Measurements from ENCODE around the gene HPGD. TPM values are rescaled to one million over a fixed set of nuclear protein-coding genes. Genes with fewer than 3 reads are reported as not detected.
"Not testable (repeated sequence)": the region's sequence is repeated elsewhere in the genome, so short reads cannot be mapped to it uniquely, and the experiment has no call there.

The HPGD gene
- total RNA-seq, 2 experiments from 2014 or later = 3.0 to 3.4 TPM

- DNase-seq = no peak
- no peaks in the 10 kb centered on the region for H3K4me1 Mint-ChIP-seq (ENCODE audit: low read depth)
- no peak overlapping the region for H3K4me3 Mint-ChIP-seq
- no peak overlapping the region for H3K27ac Mint-ChIP-seq
- no peaks in the 10 kb centered on the region for H3K9me3 Mint-ChIP-seq
- intact Hi-C loops (cut with micrococcal nuclease) = no loop called here
- H3K27me3 Mint-ChIP-seq = no peaks in the 10 kb centered on the region
- POLR2A ChIA-PET = no interaction called here
- H3K36me3 Mint-ChIP-seq = no peaks in the 10 kb centered on the region
- CTCF ChIA-PET = no interaction called here
Measured at GRCh38 chr4:174490451-174490961, 31.8 kb downstream of the HPGD start.

DNA sequence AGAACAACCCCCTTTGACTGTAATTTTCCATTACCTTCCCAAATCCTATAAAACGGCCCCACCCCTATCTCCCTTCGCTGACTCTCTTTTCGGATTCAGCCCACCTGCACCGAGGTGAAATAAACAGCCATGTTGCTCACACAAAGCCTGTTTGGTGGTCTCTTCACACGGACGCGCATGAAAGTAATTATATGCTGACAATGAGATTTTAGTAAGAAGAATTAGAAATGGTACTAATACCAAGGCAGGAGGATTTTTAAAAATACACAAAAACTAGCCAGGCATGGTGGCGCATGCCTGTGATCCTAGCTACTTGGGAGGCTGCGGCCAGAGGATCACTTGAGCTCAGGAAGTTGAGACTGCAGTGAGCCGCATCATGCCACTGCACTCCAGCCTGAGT, 33.9 kb downstream of the HPGD start:
- CTCF ChIA-PET; DNase-seq; H3K36me3 Mint-ChIP-seq; H3K4me1 Mint-ChIP-seq (ENCODE audit: low read depth); H3K27me3 Mint-ChIP-seq; H3K9me3 Mint-ChIP-seq; POLR2A ChIA-PET; H3K4me3 Mint-ChIP-seq; intact Hi-C loops (cut with micrococcal nuclease); H3K27ac Mint-ChIP-seq: not testable (repeated sequence)

DNA sequence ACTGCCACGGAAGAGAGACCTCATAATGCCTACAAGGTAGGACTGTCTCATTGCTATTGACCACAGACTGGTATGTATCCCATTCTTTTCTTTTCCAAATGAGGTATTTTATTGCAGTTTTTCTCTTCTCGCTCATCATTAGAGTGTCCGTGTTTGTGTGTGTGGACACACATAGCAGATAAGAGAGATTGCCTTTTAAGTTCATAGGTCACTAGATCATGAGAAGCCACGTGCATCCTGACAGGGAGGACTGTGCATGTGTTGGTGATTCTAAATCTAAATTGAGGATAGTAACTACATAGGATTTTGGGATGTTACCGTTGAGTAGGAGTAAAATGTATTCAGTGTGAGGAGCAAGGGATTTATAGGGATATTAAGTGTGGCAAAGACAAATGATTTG, 37.3 kb downstream of the HPGD start:
- H3K36me3 Mint-ChIP-seq = no peaks in the 10 kb centered on the region
- peaks cover 2% of the 10 kb centered on the region for H3K9me3 Mint-ChIP-seq
- CTCF ChIA-PET = no interaction called here
- H3K27ac Mint-ChIP-seq = no peak overlapping the region
- no peak overlapping the region for H3K4me3 Mint-ChIP-seq
- no peaks in the 10 kb centered on the region for H3K27me3 Mint-ChIP-seq
- intact Hi-C loops (cut with micrococcal nuclease) = no loop called here
- H3K4me1 Mint-ChIP-seq (ENCODE audit: low read depth) = no peaks in the 10 kb centered on the region
- POLR2A ChIA-PET = no interaction called here
- DNase-seq = no peak

GRCh38 chr4:174483792-174484191, 38.5 kb downstream of the HPGD start:
- no peaks in the 10 kb centered on the region for H3K36me3 Mint-ChIP-seq
- no peaks in the 10 kb centered on the region for H3K4me1 Mint-ChIP-seq (ENCODE audit: low read depth)
- POLR2A ChIA-PET = no interaction called here
- no peaks in the 10 kb centered on the region for H3K27me3 Mint-ChIP-seq
- no peak overlapping the region for H3K27ac Mint-ChIP-seq
- intact Hi-C loops (cut with micrococcal nuclease) = no loop called here
- no peak for DNase-seq
- H3K4me3 Mint-ChIP-seq = no peak overlapping the region
- CTCF ChIA-PET = no interaction called here
- H3K9me3 Mint-ChIP-seq = peaks cover 2% of the 10 kb centered on the region

- Mint-ChIP-seq H3K4me1 (ENCODE audit: low read depth) (no peaks in the 10 kb centered on the region), H3K9me3 (peaks cover 2% of the 10 kb centered on the region), H3K27ac (no peak overlapping the region), H3K4me3 (no peak overlapping the region), H3K36me3 (no peaks in the 10 kb centered on the region), H3K27me3 (peaks cover 2% of the 10 kb centered on the region)
- no peak for DNase-seq
- ChIA-PET CTCF (no interaction called here), POLR2A (no interaction called here)
- intact Hi-C loops (cut with micrococcal nuclease) = no loop called here
Measured at GRCh38 chr4:174479140-174479539, 43.1 kb downstream of the HPGD start.

DNA sequence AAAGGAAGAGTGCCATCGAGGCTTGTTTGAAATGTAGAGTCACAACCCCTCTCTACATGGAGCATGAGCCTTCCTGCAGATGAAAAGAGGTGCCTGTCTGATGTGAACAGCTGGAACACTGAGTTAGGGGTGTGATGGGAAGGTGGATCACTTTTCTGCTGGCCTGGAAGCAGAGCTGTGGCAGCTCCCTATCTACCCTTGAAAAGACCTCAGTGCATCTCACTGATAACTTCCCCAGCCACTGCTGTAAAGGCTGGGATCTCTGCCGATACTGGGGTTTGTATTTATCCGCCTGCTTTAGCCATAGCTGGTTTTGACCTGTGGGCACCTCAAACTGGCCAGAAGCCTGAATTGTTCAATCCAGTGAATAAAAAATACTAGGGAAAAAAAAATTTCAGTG, 46.8 kb downstream of the HPGD start:
- Mint-ChIP-seq H3K4me1 (ENCODE audit: low read depth) (no peaks in the 10 kb centered on the region), H3K27me3 (peaks cover 2% of the 10 kb centered on the region), H3K36me3 (no peaks in the 10 kb centered on the region), H3K9me3 (no peaks in the 10 kb centered on the region), H3K27ac (no peak overlapping the region), H3K4me3 (no peak overlapping the region)
- CTCF ChIA-PET = no interaction called here
- POLR2A ChIA-PET = no interaction called here
- intact Hi-C loops (cut with micrococcal nuclease) = no loop called here
- DNase-seq = no peak

DNA sequence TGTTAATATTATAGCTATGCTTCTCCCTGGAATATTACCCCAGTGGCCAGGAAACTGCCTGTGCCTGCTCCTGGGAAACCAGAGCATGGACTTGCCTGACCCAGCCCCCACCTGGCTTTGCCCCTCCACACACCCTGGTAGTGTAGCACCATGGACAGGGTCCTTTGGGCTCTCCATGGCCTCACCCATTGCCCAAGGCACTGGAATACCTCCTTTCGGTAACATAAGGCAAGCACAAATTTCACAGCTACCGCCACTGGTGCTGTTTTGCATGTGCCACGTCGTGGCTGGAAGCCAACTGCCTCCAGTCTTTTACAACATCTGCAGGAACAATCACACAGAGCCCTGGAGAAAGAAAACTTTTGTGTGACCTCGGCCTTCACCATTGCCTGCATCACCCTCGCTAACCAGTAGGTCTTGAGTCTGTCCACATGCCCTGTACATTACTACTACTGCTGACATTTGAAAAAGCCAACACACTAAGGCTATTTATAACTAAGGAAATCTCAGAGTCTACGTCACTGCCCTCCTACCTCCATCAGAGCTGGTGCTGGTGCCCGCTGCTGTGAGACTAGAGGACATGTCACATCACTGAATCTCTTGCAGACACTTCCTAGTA, 47.7 kb downstream of the HPGD start:
- ChIA-PET POLR2A (no interaction called here), CTCF (no interaction called here)
- no peaks in the 10 kb centered on the region for H3K4me1 Mint-ChIP-seq (ENCODE audit: low read depth)
- H3K4me3 Mint-ChIP-seq = no peak overlapping the region
- DNase-seq = no peak
- H3K9me3 Mint-ChIP-seq = no peaks in the 10 kb centered on the region
- intact Hi-C loops (cut with micrococcal nuclease) = no loop called here
- H3K27me3 Mint-ChIP-seq = peaks cover 2% of the 10 kb centered on the region
- H3K36me3 Mint-ChIP-seq = no peaks in the 10 kb centered on the region
- H3K27ac Mint-ChIP-seq = no peak overlapping the region

DNA sequence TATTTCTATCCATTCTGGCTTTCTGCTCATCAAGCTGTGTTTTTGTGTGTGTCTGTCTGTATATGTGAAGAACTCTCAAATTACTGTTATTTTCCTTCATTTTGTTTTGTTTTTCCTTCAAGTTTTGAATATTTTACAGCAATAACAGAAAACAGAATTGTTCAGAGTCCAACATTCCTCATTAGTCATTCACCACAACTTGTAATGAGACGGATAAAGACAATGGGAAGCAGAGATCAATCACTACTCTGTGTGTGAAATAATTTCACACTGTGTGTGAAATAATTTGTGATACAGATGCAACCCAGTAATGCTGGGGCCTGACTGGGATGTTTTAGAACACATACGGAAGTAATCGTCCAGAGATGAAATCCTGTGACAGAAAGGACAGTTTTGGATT, 55.2 kb downstream of the HPGD start:
- peaks cover 4% of the 10 kb centered on the region for H3K27me3 Mint-ChIP-seq
- H3K4me1 Mint-ChIP-seq (ENCODE audit: low read depth) = no peaks in the 10 kb centered on the region
- POLR2A ChIA-PET = no interaction called here
- no peak overlapping the region for H3K4me3 Mint-ChIP-seq
- H3K36me3 Mint-ChIP-seq = no peaks in the 10 kb centered on the region
- CTCF ChIA-PET = no interaction called here
- no peak for DNase-seq
- peaks cover 5% of the 10 kb centered on the region for H3K9me3 Mint-ChIP-seq
- H3K27ac Mint-ChIP-seq = no peak overlapping the region
- intact Hi-C loops (cut with micrococcal nuclease) = no loop called here

DNA sequence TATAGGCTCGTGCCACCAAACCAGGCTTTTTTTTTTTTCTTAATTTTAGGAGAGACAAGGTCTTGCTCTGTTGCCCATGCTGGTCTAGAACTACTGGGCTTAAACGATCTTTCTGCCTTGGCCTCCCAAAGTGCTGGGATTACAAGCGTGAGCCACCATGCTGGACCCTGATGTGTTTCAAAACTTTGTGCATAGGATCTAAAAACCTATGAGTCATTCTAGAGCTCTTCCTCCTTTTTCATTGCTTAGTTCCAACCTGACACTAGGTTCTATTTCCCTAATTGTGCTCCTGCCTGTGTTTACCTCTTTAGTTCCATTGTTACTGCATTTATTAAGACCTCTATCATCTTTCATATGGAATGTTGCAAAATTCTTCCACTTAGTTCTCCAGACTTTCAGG, 57.3 kb downstream of the HPGD start:
- Mint-ChIP-seq H3K4me1 (ENCODE audit: low read depth) (no peaks in the 10 kb centered on the region), H3K36me3 (no peaks in the 10 kb centered on the region), H3K27me3 (peaks cover 4% of the 10 kb centered on the region), H3K27ac (no peak overlapping the region), H3K9me3 (peaks cover 5% of the 10 kb centered on the region), H3K4me3 (no peak overlapping the region)
- ChIA-PET CTCF (no interaction called here), POLR2A (no interaction called here)
- DNase-seq = no peak
- intact Hi-C loops (cut with micrococcal nuclease) = no loop called here

DNA sequence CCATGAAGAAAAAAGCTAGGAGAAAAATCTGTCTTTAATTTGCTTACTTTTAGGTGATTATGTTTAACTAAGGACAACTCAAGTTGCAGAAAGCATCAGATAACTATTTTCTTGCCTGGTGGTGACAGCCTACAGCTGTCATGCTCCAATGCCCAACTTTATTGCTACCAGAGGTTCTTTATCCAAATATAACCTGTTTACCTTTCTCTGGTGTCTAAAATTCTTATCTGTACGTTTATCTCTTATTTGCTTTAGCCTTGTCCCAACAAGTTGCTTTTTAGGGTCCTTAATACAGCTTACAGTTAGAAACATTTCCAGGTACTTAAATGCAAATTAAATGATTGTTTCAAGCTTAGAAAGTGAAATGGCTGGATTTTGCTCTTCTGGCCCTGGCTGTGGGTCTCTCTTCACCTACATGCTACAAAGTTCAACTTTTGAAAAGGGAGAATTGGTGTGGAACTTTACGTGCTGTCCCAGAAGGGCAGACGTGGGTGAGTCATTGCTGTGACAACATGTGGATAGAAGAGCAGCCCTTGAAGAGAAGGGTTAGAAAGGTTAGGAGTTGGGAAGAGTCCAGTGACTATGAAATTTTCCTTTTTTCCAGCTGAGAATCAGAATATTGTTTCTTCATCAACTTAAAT, 60.7 kb downstream of the HPGD start:
- CTCF ChIA-PET = no interaction called here
- intact Hi-C loops (cut with micrococcal nuclease) = no loop called here
- no peak overlapping the region for H3K4me3 Mint-ChIP-seq
- H3K27ac Mint-ChIP-seq = no peak overlapping the region
- H3K27me3 Mint-ChIP-seq = peaks cover 2% of the 10 kb centered on the region
- no peak for DNase-seq
- no peaks in the 10 kb centered on the region for H3K36me3 Mint-ChIP-seq
- POLR2A ChIA-PET = no interaction called here
- peaks cover 5% of the 10 kb centered on the region for H3K9me3 Mint-ChIP-seq
- H3K4me1 Mint-ChIP-seq (ENCODE audit: low read depth) = no peaks in the 10 kb centered on the region

DNA sequence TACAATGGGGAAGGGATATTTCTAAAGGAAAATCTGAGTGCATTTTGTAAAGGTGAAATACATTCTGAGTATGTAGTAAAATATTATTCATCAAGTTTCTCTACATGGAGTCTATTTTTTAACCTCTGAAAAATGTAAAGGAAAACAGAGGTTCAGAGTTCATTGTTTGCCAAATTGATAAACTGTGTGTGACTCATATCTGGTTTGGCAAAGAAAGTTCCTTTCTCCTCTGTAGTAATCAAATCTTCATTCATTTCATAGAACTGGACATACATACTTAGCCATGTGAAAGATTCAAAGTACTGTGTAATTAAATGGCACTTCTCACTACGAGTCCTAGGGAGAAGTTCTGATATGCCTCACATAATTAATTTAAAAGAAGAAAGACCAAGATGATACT, 61.6 kb downstream of the HPGD start:
- POLR2A ChIA-PET = no interaction called here
- Mint-ChIP-seq H3K9me3 (peaks cover 5% of the 10 kb centered on the region), H3K27ac (no peak overlapping the region), H3K4me3 (no peak overlapping the region), H3K4me1 (ENCODE audit: low read depth) (no peaks in the 10 kb centered on the region), H3K36me3 (no peaks in the 10 kb centered on the region), H3K27me3 (peaks cover 2% of the 10 kb centered on the region)
- DNase-seq = no peak
- intact Hi-C loops (cut with micrococcal nuclease) = no loop called here
- CTCF ChIA-PET = no interaction called here

DNA sequence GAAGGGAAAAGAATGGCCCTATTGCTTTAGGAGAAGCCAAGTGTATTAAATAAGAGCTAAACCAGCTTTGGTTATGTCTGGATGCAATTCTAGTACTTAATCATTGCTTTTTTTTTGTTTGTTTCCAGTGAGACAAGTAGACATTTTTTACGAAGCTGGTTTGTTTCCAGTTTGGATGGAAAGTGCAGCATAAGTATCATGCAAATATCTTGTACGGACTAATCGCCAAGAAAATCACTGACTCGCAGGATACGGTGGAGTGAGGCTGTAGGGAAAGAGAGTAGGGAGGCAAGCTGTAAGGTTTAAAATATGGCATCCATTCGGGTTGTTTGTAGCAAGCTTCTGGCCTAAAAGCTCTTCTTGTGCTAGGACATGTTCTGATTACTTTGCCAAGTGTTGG, 64.8 kb downstream of the HPGD start:
- Mint-ChIP-seq H3K27me3 (no peaks in the 10 kb centered on the region), H3K4me1 (ENCODE audit: low read depth) (no peaks in the 10 kb centered on the region), H3K4me3 (no peak overlapping the region), H3K9me3 (no peaks in the 10 kb centered on the region), H3K36me3 (no peaks in the 10 kb centered on the region), H3K27ac (no peak overlapping the region)
- DNase-seq = no peak
- intact Hi-C loops (cut with micrococcal nuclease) = no loop called here
- POLR2A ChIA-PET = no interaction called here
- CTCF ChIA-PET = no interaction called here

- no peaks in the 10 kb centered on the region for H3K9me3 Mint-ChIP-seq
- H3K36me3 Mint-ChIP-seq = no peaks in the 10 kb centered on the region
- H3K27me3 Mint-ChIP-seq = no peaks in the 10 kb centered on the region
- no peak overlapping the region for H3K4me3 Mint-ChIP-seq
- no peak for DNase-seq
- no peaks in the 10 kb centered on the region for H3K4me1 Mint-ChIP-seq (ENCODE audit: low read depth)
- H3K27ac Mint-ChIP-seq = no peak overlapping the region
- intact Hi-C loops (cut with micrococcal nuclease) = no loop called here
- CTCF ChIA-PET = no interaction called here
- POLR2A ChIA-PET = no interaction called here
Measured at GRCh38 chr4:174454815-174455473, 67.3 kb downstream of the HPGD start.
